C4-2B (cell line): ENCODE measurements around the gene TST.

Experiments used
- H3K27ac ChIP-seq: fragments of 450-650 bp; 2 replicates; pipeline ENCODE4 v1.5.1; 2017
- CTCF ChIP-seq: fragments of 450-650 bp; conservative IDR thresholded peaks from 2 replicates; pipeline ENCODE4 v1.5.1; 2017; ENCODE audit warnings: mild to moderate bottlenecking
- ZFX ChIP-seq: fragments of 450-650 bp; IDR thresholded peaks from 2 replicates; pipeline ENCODE4 v1.6.1; 2017

Gene TST

GRCh38 chr22:37057796-37058510, 38.7 kb upstream of the TST start:
- no peak for TF ChIP-seq CTCF
- TF ChIP-seq ZFX = no peak
- no peak overlapping the region for H3K27ac ChIP-seq

GRCh38 chr22:37057226-37057625, 38.0 kb upstream of the TST start:
- H3K27ac ChIP-seq = no peak overlapping the region
- TF ChIP-seq ZFX (no peak), CTCF (no peak)

GRCh38 chr22:37056246-37056645, 37.0 kb upstream of the TST start:
- no peak for TF ChIP-seq CTCF
- TF ChIP-seq ZFX = no peak
- H3K27ac ChIP-seq = no peak overlapping the region

- H3K27ac ChIP-seq = no peak overlapping the region
- TF ChIP-seq ZFX = no peak
- TF ChIP-seq CTCF = no peak
Observed at GRCh38 chr22:37054600-37055365, 35.5 kb upstream of the TST start.

- H3K27ac ChIP-seq = no peak overlapping the region
- no peak for TF ChIP-seq ZFX
- no peak for TF ChIP-seq CTCF
Observed at GRCh38 chr22:37054056-37054395, 34.8 kb upstream of the TST start.

- TF ChIP-seq ZFX = no peak
- TF ChIP-seq CTCF = no peak
- H3K27ac ChIP-seq = no peak overlapping the region
Observed at GRCh38 chr22:37053310-37054055, 34.2 kb upstream of the TST start.
